H9 (cell line): ENCODE results near the gene CCDC102B. TPM values are rescaled to one million over a fixed set of nuclear protein-coding genes. Genes with fewer than 3 reads are reported as not detected.

Experiments used
- DNase-seq: peaks from one replicate; pipeline ENCODE4 v3.0.0-alpha.2; 2017
- H2AFZ ChIP-seq: one replicate; pipeline ENCODE4 v1.6.1; 2013; ENCODE audit warnings: mild to moderate bottlenecking, low read length, control low read depth, moderate library complexity
- H2AK5ac ChIP-seq: 2 replicates; pipeline ENCODE4 v1.6.1; 2013; ENCODE audit warnings: low read length, control low read depth, mixed read lengths; ENCODE audit not compliant: insufficient read length
- H2BK120ac ChIP-seq: one replicate; pipeline ENCODE4 v1.6.1; 2013; ENCODE audit warnings: low read depth, mild to moderate bottlenecking, low read length, control low read depth, inconsistent platforms; ENCODE audit not compliant: poor library complexity, severe bottlenecking
- H2BK12ac ChIP-seq: 2 replicates; pipeline ENCODE4 v1.6.1; 2013; ENCODE audit warnings: low read length, control low read depth, mixed read lengths, low read depth; ENCODE audit not compliant: insufficient read length
- H2BK15ac ChIP-seq: 2 replicates; pipeline ENCODE4 v1.6.1; 2013; ENCODE audit warnings: low read depth, low read length, control low read depth
- H2BK20ac ChIP-seq: one replicate; pipeline ENCODE4 v1.6.1; 2013; ENCODE audit warnings: low read depth, mild to moderate bottlenecking, low read length, control low read depth, inconsistent platforms; ENCODE audit not compliant: poor library complexity, severe bottlenecking
- H2BK5ac ChIP-seq: 2 replicates; pipeline ENCODE4 v1.6.1; 2013; ENCODE audit warnings: low read length, control low read depth, mixed read lengths; ENCODE audit not compliant: insufficient read length
- H3K14ac ChIP-seq: 2 replicates; pipeline ENCODE4 v1.6.1; 2013; ENCODE audit warnings: low read length, control low read depth; ENCODE audit not compliant: insufficient read depth
- H3K18ac ChIP-seq: 2 replicates; pipeline ENCODE4 v1.6.1; 2013; ENCODE audit warnings: low read depth, mild to moderate bottlenecking, mixed read lengths, low read length, control low read depth; ENCODE audit not compliant: insufficient read length
- H3K23ac ChIP-seq: 2 replicates; pipeline ENCODE4 v1.6.1; 2013; ENCODE audit warnings: low read length, control low read depth, mixed read lengths, low read depth; ENCODE audit not compliant: insufficient read length
- H3K23me2 ChIP-seq: 2 replicates; pipeline ENCODE4 v1.6.1; 2013; ENCODE audit warnings: low read depth, mild to moderate bottlenecking, mixed read lengths, low read length, control low read depth; ENCODE audit not compliant: insufficient read length, poor library complexity, severe bottlenecking
- H3K27ac ChIP-seq: 2 replicates; pipeline ENCODE4 v1.5.1; 2013; ENCODE audit warnings: low read length, control low read depth, mixed read lengths, low read depth; ENCODE audit not compliant: insufficient read length
- H3K27me3 ChIP-seq: 2 replicates; pipeline ENCODE4 v1.6.1; 2013; ENCODE audit warnings: low read length, control low read depth, inconsistent platforms; ENCODE audit not compliant: insufficient read depth
- H3K4ac ChIP-seq: 2 replicates; pipeline ENCODE4 v1.6.1; 2013; ENCODE audit warnings: low read depth, mild to moderate bottlenecking, control low read depth, inconsistent platforms, low read length, moderate library complexity
- H3K4me1 ChIP-seq: 2 replicates; pipeline ENCODE4 v1.6.1; 2013; ENCODE audit warnings: low read length, control low read depth, inconsistent platforms; ENCODE audit not compliant: insufficient read depth
- H3K4me2 ChIP-seq: 2 replicates; pipeline ENCODE4 v1.6.1; 2013; ENCODE audit warnings: low read length, control low read depth, mixed read lengths; ENCODE audit not compliant: insufficient read length, insufficient read depth
- H3K56ac ChIP-seq: 2 replicates; pipeline ENCODE4 v1.6.1; 2013; ENCODE audit warnings: low read depth, mild to moderate bottlenecking, mixed read lengths, low read length, control low read depth; ENCODE audit not compliant: insufficient read length
- H3K79me1 ChIP-seq: 2 replicates; pipeline ENCODE4 v1.6.1; 2013; ENCODE audit warnings: low read depth, mild to moderate bottlenecking, moderate library complexity, low read length, control low read depth, inconsistent platforms; ENCODE audit not compliant: insufficient read depth, poor library complexity, severe bottlenecking
- H3K79me2 ChIP-seq: 2 replicates; pipeline ENCODE4 v1.6.1; 2013; ENCODE audit warnings: low read length, control low read depth, inconsistent platforms; ENCODE audit not compliant: insufficient read depth
- H3K9ac ChIP-seq: 2 replicates; pipeline ENCODE4 v1.6.1; 2013; ENCODE audit warnings: low read length, control low read depth, mixed read lengths; ENCODE audit not compliant: insufficient read length; ENCODE audit errors: extremely low read depth
- H3K9me3 ChIP-seq: one replicate; pipeline ENCODE4 v1.6.1; 2013; ENCODE audit warnings: low read depth, low read length, inconsistent platforms; ENCODE audit not compliant: control insufficient read depth
- H3T11ph ChIP-seq: one replicate; pipeline ENCODE4 v1.6.1; 2013; ENCODE audit warnings: mild to moderate bottlenecking, low read length, control low read depth, inconsistent platforms
- H4K20me1 ChIP-seq: one replicate; pipeline ENCODE4 v1.6.1; 2013; ENCODE audit not compliant: control insufficient read depth, insufficient read length, insufficient read depth
- H4K5ac ChIP-seq: 2 replicates; pipeline ENCODE4 v1.6.1; 2013; ENCODE audit warnings: low read depth, mild to moderate bottlenecking, mixed read lengths, low read length, control low read depth; ENCODE audit not compliant: insufficient read length
- H4K8ac ChIP-seq: replicated peaks from 2 replicates; pipeline ENCODE4 v1.6.1; 2013; ENCODE audit warnings: low read length, control low read depth, mixed read lengths, low read depth; ENCODE audit not compliant: insufficient read length
- H4K91ac ChIP-seq: 2 replicates; pipeline ENCODE4 v1.6.1; 2013; ENCODE audit warnings: low read depth, mild to moderate bottlenecking, moderate library complexity, mixed read lengths, low read length, control low read depth; ENCODE audit not compliant: insufficient read length
- H3K27ac Mint-ChIP-seq, 3 experiments: 2 replicates in 2 of 3; 3 replicates in 1 of 3; pipeline ENCODE4 v1.8.0; 2020 to 2021; ENCODE audit warnings: mixed read lengths in 3 of 3, mild to moderate bottlenecking in 1 of 3, moderate library complexity in 1 of 3
- H3K27me3 Mint-ChIP-seq: 2 replicates; pipeline ENCODE4 v1.8.0; 2021; ENCODE audit warnings: low read depth, mild to moderate bottlenecking, moderate library complexity, mixed read lengths
- H3K36me3 Mint-ChIP-seq, 3 experiments: 2 replicates in 2 of 3; 3 replicates in 1 of 3; pipeline ENCODE4 v1.8.0; 2020 to 2021; ENCODE audit warnings: low read depth in 3 of 3, mixed read lengths in 3 of 3; ENCODE audit not compliant: insufficient read depth in 1 of 3
- H3K4me1 Mint-ChIP-seq, 2 experiments: 2 replicates each; pipeline ENCODE4 v1.8.0; 2020; ENCODE audit warnings: mixed read lengths in 2 of 2
- H3K4me3 Mint-ChIP-seq, 2 experiments: 2 replicates in 1 of 2; 3 replicates in 1 of 2; pipeline ENCODE4 v1.8.0; 2020 to 2021; ENCODE audit warnings: mild to moderate bottlenecking in 2 of 2, mixed read lengths in 2 of 2, moderate library complexity in 1 of 2
- H3K9me3 Mint-ChIP-seq, 2 experiments: 2 replicates in 1 of 2; 3 replicates in 1 of 2; pipeline ENCODE4 v1.8.0; 2020; ENCODE audit warnings: mild to moderate bottlenecking in 2 of 2, mixed read lengths in 2 of 2, moderate library complexity in 1 of 2
- WGBS: extraction: QIAGEN DNeasy Blood & Tissue Kit; methylation state at CpG from one replicate; pipeline ENCODE4 v1.1.7; 2013; ENCODE audit warnings: missing lambda C conversion rate, low lambda C conversion rate, mixed read lengths; ENCODE audit not compliant: insufficient read length; ENCODE audit errors: extremely low coverage; 5-methylcytosine and 5-hydroxymethylcytosine counted together
- total RNA-seq: library from RNA; stranded (reverse); gene quantifications from 2 replicates; pipeline ENCODE4 v1.2.1, GENCODE V29; 2021
- TF ChIP-seq, protein P1 (sequence below): fragments of 200-600 bp; sonication (generic); conservative IDR thresholded peaks from 3 replicates; pipeline ENCODE4 v1.8.0; 2021; ENCODE audit warnings: antibody characterized with exemption, mild to moderate bottlenecking

The CCDC102B gene
- total RNA-seq, 1 experiment from 2014 or later = 1.2 TPM

DNA sequence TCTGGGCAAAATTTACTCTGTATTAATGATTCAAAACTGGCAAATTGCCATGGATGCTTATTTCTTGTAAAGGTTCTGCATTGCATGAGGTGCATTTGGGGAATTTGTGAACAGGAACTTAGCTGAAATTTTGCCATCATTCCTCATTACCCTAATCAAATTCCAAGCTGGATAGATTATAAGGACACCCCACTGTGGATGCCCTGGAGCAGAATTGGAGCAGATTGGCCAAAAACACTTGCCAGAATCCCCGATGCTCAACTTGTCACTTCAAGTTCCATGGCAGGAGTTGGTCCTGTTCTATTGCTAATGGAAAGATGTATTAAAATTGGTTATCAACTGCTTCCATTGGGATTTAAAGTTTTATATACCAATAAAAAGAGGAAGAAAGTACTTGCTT is 237.9 kb downstream of the CCDC102B start:
- no peak overlapping the region for H3K27ac ChIP-seq
- Mint-ChIP-seq H3K9me3 (no peaks in the 10 kb centered on the region), H3K27ac (no peak overlapping the region), H3K4me1 (peaks cover 0 to 3% of the 10 kb centered on the region in 2 experiments; a peak in 2 of 4 replicates), H3K4me3 (no peak overlapping the region), H3K27me3 (no peaks in the 10 kb centered on the region), H3K36me3 (no peaks in the 10 kb centered on the region)
- no peaks in the 10 kb centered on the region for H3K23me2 ChIP-seq
- TF ChIP-seq, protein P1, sequence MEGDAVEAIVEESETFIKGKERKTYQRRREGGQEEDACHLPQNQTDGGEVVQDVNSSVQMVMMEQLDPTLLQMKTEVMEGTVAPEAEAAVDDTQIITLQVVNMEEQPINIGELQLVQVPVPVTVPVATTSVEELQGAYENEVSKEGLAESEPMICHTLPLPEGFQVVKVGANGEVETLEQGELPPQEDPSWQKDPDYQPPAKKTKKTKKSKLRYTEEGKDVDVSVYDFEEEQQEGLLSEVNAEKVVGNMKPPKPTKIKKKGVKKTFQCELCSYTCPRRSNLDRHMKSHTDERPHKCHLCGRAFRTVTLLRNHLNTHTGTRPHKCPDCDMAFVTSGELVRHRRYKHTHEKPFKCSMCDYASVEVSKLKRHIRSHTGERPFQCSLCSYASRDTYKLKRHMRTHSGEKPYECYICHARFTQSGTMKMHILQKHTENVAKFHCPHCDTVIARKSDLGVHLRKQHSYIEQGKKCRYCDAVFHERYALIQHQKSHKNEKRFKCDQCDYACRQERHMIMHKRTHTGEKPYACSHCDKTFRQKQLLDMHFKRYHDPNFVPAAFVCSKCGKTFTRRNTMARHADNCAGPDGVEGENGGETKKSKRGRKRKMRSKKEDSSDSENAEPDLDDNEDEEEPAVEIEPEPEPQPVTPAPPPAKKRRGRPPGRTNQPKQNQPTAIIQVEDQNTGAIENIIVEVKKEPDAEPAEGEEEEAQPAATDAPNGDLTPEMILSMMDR = no peak
- no peak overlapping the region for H3K18ac ChIP-seq
- H4K20me1 ChIP-seq = no peaks in the 10 kb centered on the region
- H2BK20ac ChIP-seq = no peak overlapping the region
- no peak overlapping the region for H3K14ac ChIP-seq
- H3K27me3 ChIP-seq = no peaks in the 10 kb centered on the region
- H3K79me2 ChIP-seq = no peaks in the 10 kb centered on the region
- no peak overlapping the region for H2BK120ac ChIP-seq
- H4K5ac ChIP-seq = no peak overlapping the region
- no peak overlapping the region for H3K4ac ChIP-seq
- H3T11ph ChIP-seq = no peak overlapping the region
- H3K23ac ChIP-seq = no peak overlapping the region
- no peak overlapping the region for H2AFZ ChIP-seq
- no peak overlapping the region for H2BK15ac ChIP-seq
- no peak overlapping the region for H3K9ac ChIP-seq
- H3K4me1 ChIP-seq = no peaks in the 10 kb centered on the region
- H2BK12ac ChIP-seq = no peak overlapping the region
- H4K8ac ChIP-seq = no peak overlapping the region
- no peaks in the 10 kb centered on the region for H3K79me1 ChIP-seq
- H3K9me3 ChIP-seq = no peaks in the 10 kb centered on the region
- WGBS = no CpG with 5 or more reads among the region's 1 CpG
- H3K56ac ChIP-seq = no peak overlapping the region
- H2BK5ac ChIP-seq = no peak overlapping the region
- H4K91ac ChIP-seq = no peak overlapping the region
- no peak overlapping the region for H3K4me2 ChIP-seq
- no peak overlapping the region for H2AK5ac ChIP-seq
- DNase-seq = no peak
